ENCODE data around the gene PMF1.

PMF1 gene

DNA sequence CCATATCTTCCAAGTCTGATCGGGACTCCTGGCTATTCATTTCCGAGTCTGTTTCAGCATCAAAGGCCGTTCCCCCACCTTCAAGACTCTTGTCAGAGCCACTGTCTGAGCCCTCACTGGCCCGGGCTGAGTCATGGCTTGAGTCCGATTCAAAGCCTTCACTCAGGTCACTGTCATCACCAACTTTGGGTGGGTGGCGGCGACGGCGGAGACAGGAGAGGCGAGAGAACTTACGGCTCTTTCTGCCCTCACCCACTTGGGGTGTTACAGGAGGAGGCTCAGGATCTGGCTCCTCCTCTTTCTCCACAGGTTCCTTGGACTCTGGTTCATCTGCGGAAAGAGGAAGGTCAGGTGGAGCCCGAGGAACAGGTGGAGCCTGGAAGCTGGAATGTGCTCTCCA is 53.2 kb downstream of the PMF1 start:
- DNase-seq (ENCODE audit: extremely low read depth, low read depth) = no peak
- TF ChIP-seq, protein P1, sequence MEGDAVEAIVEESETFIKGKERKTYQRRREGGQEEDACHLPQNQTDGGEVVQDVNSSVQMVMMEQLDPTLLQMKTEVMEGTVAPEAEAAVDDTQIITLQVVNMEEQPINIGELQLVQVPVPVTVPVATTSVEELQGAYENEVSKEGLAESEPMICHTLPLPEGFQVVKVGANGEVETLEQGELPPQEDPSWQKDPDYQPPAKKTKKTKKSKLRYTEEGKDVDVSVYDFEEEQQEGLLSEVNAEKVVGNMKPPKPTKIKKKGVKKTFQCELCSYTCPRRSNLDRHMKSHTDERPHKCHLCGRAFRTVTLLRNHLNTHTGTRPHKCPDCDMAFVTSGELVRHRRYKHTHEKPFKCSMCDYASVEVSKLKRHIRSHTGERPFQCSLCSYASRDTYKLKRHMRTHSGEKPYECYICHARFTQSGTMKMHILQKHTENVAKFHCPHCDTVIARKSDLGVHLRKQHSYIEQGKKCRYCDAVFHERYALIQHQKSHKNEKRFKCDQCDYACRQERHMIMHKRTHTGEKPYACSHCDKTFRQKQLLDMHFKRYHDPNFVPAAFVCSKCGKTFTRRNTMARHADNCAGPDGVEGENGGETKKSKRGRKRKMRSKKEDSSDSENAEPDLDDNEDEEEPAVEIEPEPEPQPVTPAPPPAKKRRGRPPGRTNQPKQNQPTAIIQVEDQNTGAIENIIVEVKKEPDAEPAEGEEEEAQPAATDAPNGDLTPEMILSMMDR (IDR thresholded peaks at IDR 0.05; ENCODE audit: low read depth, low read length, missing control alignments) = no peak

DNA sequence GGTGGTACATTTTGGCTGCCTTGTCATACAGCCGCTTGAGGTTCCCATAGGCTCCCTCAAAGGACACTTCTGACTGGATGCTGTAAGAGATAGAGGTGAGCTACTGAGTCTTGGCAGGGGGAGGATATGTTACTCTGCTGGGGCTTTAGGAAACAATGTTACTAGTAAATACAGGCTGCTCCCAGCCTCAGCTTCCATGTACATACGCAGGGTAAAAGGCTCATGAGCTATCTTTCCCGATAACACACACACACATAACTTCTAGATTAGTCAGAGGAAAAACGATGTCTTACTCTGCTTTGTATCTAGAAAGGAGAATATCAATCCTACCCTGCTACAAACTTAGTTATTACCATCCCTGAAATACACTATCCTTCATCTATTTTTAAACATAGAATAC is 55.5 kb downstream of the PMF1 start:
- no peak overlapping the region for H3K4me3 ChIP-seq (replicated peaks; ENCODE audit: low read depth, low read length)
- TF ChIP-seq, protein P1 (IDR thresholded peaks at IDR 0.05; ENCODE audit: low read depth, low read length, missing control alignments) = no peak
- no peak for DNase-seq (ENCODE audit: extremely low read depth, low read depth)

More for the DNA sequence above, 53.2 kb downstream of the PMF1 start:
- no peak overlapping the region for H3K4me3 ChIP-seq (replicated peaks; ENCODE audit: low read depth, low read length)

DNA sequence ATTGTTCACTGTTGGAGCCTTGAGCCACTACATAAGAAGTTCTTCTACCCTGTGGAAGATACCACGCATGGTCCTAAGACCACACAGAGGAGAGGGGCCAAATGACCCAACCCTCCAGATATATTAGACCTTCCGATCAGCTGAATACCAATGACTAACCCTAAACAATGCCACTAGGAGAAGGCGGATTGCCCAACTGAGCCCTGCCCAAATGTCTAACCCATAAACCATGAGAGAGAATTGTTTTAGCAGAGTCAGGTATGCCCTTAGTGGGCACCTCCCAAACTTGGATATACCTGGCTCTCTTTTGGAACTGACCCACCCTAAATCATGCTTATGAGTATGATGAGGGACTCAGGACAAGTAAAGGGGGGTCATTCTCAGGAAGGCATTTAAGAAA is 57.5 kb downstream of the PMF1 start:
- TF ChIP-seq, protein P1 (IDR thresholded peaks at IDR 0.05; ENCODE audit: low read depth, low read length, missing control alignments) = no peak
- no peak for DNase-seq (ENCODE audit: extremely low read depth, low read depth)
- H3K4me3 ChIP-seq (replicated peaks; ENCODE audit: low read depth, low read length) = no peak overlapping the region

DNA sequence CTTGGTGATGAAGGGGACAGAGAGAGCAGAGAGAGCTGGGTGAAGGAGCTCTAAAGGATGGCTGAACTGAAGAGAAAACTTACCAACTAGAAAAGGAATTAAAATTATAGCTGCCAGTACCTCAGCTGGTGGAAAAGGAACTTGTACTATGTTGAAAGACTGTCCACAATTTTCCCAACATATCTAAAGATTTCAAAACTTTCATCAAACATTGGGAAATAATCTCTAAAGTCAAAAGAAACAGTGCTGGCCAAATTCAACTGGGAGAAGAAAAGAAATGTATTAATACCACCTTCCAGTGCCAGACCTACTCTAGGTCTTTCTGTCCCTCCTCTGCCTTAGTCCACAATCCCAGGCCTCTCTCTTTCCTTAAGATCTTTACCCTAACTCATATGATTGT is 63.7 kb downstream of the PMF1 start:
- no peak overlapping the region for H3K4me3 ChIP-seq (replicated peaks; ENCODE audit: low read depth, low read length)
- no peak for DNase-seq (ENCODE audit: extremely low read depth, low read depth)
- TF ChIP-seq, protein P1 (IDR thresholded peaks at IDR 0.05; ENCODE audit: low read depth, low read length, missing control alignments) = no peak

DNA sequence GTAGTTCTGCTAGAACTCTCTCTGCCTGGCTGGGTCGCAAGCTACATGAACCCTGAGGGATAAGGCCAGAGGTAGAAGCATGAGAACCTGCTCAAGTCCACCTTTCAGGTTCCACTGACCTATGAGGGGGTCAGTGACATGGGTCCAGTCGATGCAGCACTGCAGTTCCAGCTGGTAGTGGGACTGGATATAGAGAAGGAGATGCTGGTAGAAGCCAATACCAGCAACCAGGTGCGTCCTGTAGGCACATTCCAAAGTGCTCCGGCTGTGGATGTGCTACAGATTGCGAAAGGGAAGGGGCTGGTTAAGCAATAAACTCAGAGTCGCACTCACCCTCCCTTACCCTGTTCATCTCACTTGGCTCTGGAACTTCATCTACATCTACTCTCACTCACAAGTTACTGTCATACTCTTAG is 64.2 kb downstream of the PMF1 start:
- H3K4me3 ChIP-seq (replicated peaks; ENCODE audit: low read depth, low read length) = no peak overlapping the region
- no peak for DNase-seq (ENCODE audit: extremely low read depth, low read depth)
- TF ChIP-seq, protein P1 (IDR thresholded peaks at IDR 0.05; ENCODE audit: low read depth, low read length, missing control alignments) = no peak

DNA sequence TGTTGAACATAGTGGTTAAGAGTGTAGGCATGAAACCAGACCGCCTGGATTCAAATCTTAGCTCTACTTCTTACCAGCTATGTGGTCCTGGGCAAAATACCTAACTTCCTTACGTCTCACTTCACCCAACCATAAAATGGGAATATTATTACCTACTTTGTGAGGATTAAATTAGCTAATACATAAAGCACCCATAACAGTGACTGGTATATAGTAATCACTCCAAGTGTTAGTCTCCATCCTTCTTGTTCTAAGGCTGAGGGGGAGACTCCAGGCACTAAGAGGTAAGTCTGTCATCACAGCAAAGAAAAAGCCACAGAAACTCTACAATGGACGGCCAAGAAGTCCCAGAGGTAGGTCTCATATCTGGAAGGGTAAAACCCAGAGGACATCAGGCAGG is 67.0 kb downstream of the PMF1 start:
- H3K4me3 ChIP-seq (replicated peaks; ENCODE audit: low read depth, low read length) = no peak overlapping the region
- TF ChIP-seq, protein P1 (IDR thresholded peaks at IDR 0.05; ENCODE audit: low read depth, low read length, missing control alignments) = no peak
- DNase-seq (ENCODE audit: extremely low read depth, low read depth) = no peak

DNA sequence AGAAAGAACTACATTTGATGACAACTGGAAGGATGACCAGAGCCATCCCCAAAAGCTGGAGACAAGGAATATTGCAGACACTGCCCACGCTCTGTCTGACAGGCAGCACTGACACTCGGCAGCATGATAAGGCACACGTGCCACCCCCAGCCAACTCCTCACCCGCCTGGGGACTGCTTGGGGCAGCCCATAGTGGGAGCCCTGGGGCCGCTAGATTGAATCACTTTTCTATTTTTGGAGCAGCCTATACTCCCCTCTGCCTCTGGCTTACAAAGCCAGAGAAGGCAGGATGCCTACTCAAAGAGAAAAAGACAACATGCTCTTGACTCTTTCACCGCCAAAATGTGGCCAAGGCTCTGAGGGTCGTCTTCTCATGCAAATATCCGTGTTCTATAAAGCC is 68.5 kb downstream of the PMF1 start:
- DNase-seq (ENCODE audit: extremely low read depth, low read depth) = no peak
- H3K4me3 ChIP-seq (replicated peaks; ENCODE audit: low read depth, low read length) = peak overlapping the region; percentile 77
- TF ChIP-seq, protein P1 (IDR thresholded peaks at IDR 0.05; ENCODE audit: low read depth, low read length, missing control alignments) = no peak
